Skeletal muscle tissue (tissue), 4 donors: ENCODE data around the gene RDH8. TPM values are rescaled to one million over a fixed set of nuclear protein-coding genes. Genes with fewer than 3 reads are reported as not detected.
A peak's percentile ranks its signal among the peaks of the same experiment; 100 is the strongest.

Source experiments
- H3K27ac ChIP-seq: one replicate; pipeline ENCODE4 v1.7.0; 2013; ENCODE audit warnings: mild to moderate bottlenecking, low read depth, low read length, inconsistent platforms
- H3K27me3 ChIP-seq, 3 donors: one replicate each; pipeline ENCODE4 v1.7.0; 2013; ENCODE audit warnings: low read length in 3 of 3; ENCODE audit not compliant: control insufficient read depth in 3 of 3, insufficient read depth in 3 of 3
- H3K36me3 ChIP-seq, 3 donors: one replicate each; pipeline ENCODE4 v1.7.0; 2013; ENCODE audit warnings: low read length in 3 of 3; ENCODE audit not compliant: control insufficient read depth in 3 of 3, insufficient read depth in 3 of 3
- H3K4me1 ChIP-seq, 3 donors: one replicate each; pipeline ENCODE4 v1.7.0; 2013; ENCODE audit warnings: low read length in 3 of 3, mild to moderate bottlenecking in 3 of 3; ENCODE audit not compliant: control insufficient read depth in 3 of 3, insufficient read depth in 3 of 3
- H3K4me3 ChIP-seq, 3 donors: one replicate each; pipeline ENCODE4 v1.7.0; 2013; ENCODE audit warnings: low read length in 3 of 3
- H3K9ac ChIP-seq, 3 donors: one replicate each; pipeline ENCODE4 v1.7.0; 2013; ENCODE audit warnings: low read length in 3 of 3, mild to moderate bottlenecking in 3 of 3, moderate library complexity in 2 of 3, low read depth in 1 of 3
- H3K9me3 ChIP-seq, 3 donors: one replicate each; pipeline ENCODE4 v1.7.0; 2013; ENCODE audit warnings: low read length in 3 of 3; ENCODE audit not compliant: control insufficient read depth in 3 of 3
- total RNA-seq: library from RNA; depleted of rRNA; stranded (reverse); fragments of >200 nt; gene quantifications from one replicate; pipeline ENCODE4 v1.2.3, GENCODE V29; 2014
- donor health status: Osteomylitis.

RDH8 gene
- total RNA-seq, 1 donor from 2014 or later = not detected

- Histone ChIP-seq H3K4me3 (no peak overlapping the region), H3K27me3 (peaks cover 4 to 10% (median 5%) of the 10 kb centered on the region in 3 donors), H3K9ac (no peak overlapping the region), H3K9me3 (peaks cover 0 to 2% (median 0%) of the 10 kb centered on the region in 3 donors), H3K27ac (no peak overlapping the region), H3K36me3 (peaks cover 0 to 6% (median 2%) of the 10 kb centered on the region in 3 donors), H3K4me1 (peaks cover 0 to 24% (median 13%) of the 10 kb centered on the region in 3 donors)
Observed at GRCh38 chr19:10003271-10003670, 10.0 kb upstream of the RDH8 start.

GRCh38 chr19:10004617-10005016 is 8.7 kb upstream of the RDH8 start:
- Histone ChIP-seq H3K9me3 (peaks cover 0 to 2% (median 0%) of the 10 kb centered on the region in 3 donors), H3K4me1 (peaks cover under 1 to 28% (median 20%) of the 10 kb centered on the region in 3 donors), H3K27me3 (peaks cover 12 to 20% (median 13%) of the 10 kb centered on the region in 3 donors), H3K27ac (no peak overlapping the region), H3K9ac (no peak overlapping the region), H3K4me3 (no peak overlapping the region), H3K36me3 (peaks cover 0 to 6% (median 2%) of the 10 kb centered on the region in 3 donors)

- Histone ChIP-seq H3K4me3 (peak overlapping the region in 1 of 3 donors; percentile 13), H3K27ac (peak overlapping the region; percentile 90), H3K9ac (no peak overlapping the region), H3K27me3 (peaks cover 17 to 22% (median 20%) of the 10 kb centered on the region in 3 donors), H3K36me3 (peaks cover 0 to 6% (median 2%) of the 10 kb centered on the region in 3 donors), H3K4me1 (peaks cover 3 to 28% (median 20%) of the 10 kb centered on the region in 3 donors), H3K9me3 (peaks cover 0 to 2% (median 0%) of the 10 kb centered on the region in 3 donors)
Observed at GRCh38 chr19:10005632-10006334, 7.5 kb upstream of the RDH8 start.

GRCh38 chr19:10006335-10006708 is 7.0 kb upstream of the RDH8 start:
- Histone ChIP-seq H3K27me3 (peaks cover 22 to 27% (median 26%) of the 10 kb centered on the region in 3 donors), H3K27ac (peak overlapping the region; percentile 90), H3K9me3 (peaks cover 0 to 2% (median 0%) of the 10 kb centered on the region in 3 donors), H3K36me3 (peaks cover 0 to 6% (median 2%) of the 10 kb centered on the region in 3 donors), H3K9ac (no peak overlapping the region), H3K4me3 (no peak overlapping the region), H3K4me1 (peaks cover 3 to 30% (median 20%) of the 10 kb centered on the region in 3 donors)

GRCh38 chr19:10006752-10007323 is 6.4 kb upstream of the RDH8 start:
- Histone ChIP-seq H3K27ac (peak overlapping the region; percentile 90), H3K4me3 (no peak overlapping the region), H3K27me3 (peaks cover 27 to 29% (median 27%) of the 10 kb centered on the region in 3 donors), H3K4me1 (peaks cover 3 to 28% (median 20%) of the 10 kb centered on the region in 3 donors), H3K9ac (no peak overlapping the region), H3K9me3 (peaks cover 0 to 2% (median 0%) of the 10 kb centered on the region in 3 donors), H3K36me3 (peaks cover 0 to 6% (median 2%) of the 10 kb centered on the region in 3 donors)

GRCh38 chr19:10007371-10008183 is 5.7 kb upstream of the RDH8 start:
- H3K27ac ChIP-seq = peak overlapping the region; percentile 90
- H3K36me3 ChIP-seq = peaks cover 0 to 6% (median 2%) of the 10 kb centered on the region in 3 donors
- H3K27me3 ChIP-seq = peaks cover 28 to 34% (median 29%) of the 10 kb centered on the region in 3 donors
- no peak overlapping the region for H3K9ac ChIP-seq
- peaks cover 3 to 24% (median 20%) of the 10 kb centered on the region in 3 donors for H3K4me1 ChIP-seq
- H3K9me3 ChIP-seq = peaks cover 0 to 2% (median 0%) of the 10 kb centered on the region in 3 donors
- H3K4me3 ChIP-seq = no peak overlapping the region

GRCh38 chr19:10008184-10008765 is 5.0 kb upstream of the RDH8 start:
- H3K4me3 ChIP-seq = peak overlapping the region in 2 of 3 donors; percentile 51 to 58
- no peak overlapping the region for H3K9ac ChIP-seq
- peaks cover 3 to 22% (median 20%) of the 10 kb centered on the region in 3 donors for H3K4me1 ChIP-seq
- peaks cover 28 to 36% (median 29%) of the 10 kb centered on the region in 3 donors for H3K27me3 ChIP-seq
- H3K9me3 ChIP-seq = peaks cover 0 to 2% (median 0%) of the 10 kb centered on the region in 3 donors
- H3K27ac ChIP-seq = peak overlapping the region; percentile 90
- H3K36me3 ChIP-seq = peaks cover 0 to 6% (median 2%) of the 10 kb centered on the region in 3 donors

- Histone ChIP-seq H3K4me3 (peak overlapping the region; percentile 67 to 84 (median 77)), H3K9me3 (no peaks in the 10 kb centered on the region), H3K9ac (peak overlapping the region in 1 of 3 donors; percentile 40), H3K36me3 (peaks cover 0 to 2% (median under 1%) of the 10 kb centered on the region in 3 donors), H3K4me1 (peaks cover 3 to 16% (median 11%) of the 10 kb centered on the region in 3 donors), H3K27ac (peak overlapping the region; percentile 47), H3K27me3 (peaks cover 27 to 46% (median 29%) of the 10 kb centered on the region in 3 donors)
Observed at GRCh38 chr19:10009714-10010224, 3.5 kb upstream of the RDH8 start.

- Histone ChIP-seq H3K27ac (peak within 1 kb of the TSS; percentile 47), H3K9ac (peak within 1 kb of the TSS in 1 of 3 donors; percentile 40), H3K4me1 (peaks cover 3 to 16% (median 10%) of the 10 kb centered on the region in 3 donors), H3K27me3 (peaks cover 27 to 46% (median 29%) of the 10 kb centered on the region in 3 donors), H3K36me3 (peaks cover 0 to 2% (median 0%) of the 10 kb centered on the region in 3 donors), H3K9me3 (no peaks in the 10 kb centered on the region), H3K4me3 (peak within 1 kb of the TSS; percentile 67 to 84 (median 77))
Observed at GRCh38 chr19:10010247-10010691, 3.0 kb upstream of the RDH8 start, which contains the start of gene COL5A3. TSS of gene COL5A3 (minus strand) at chr19:10010504. CDS start at chr19:10010385, 119 bp downstream.
